DOHH2 (cell line): ENCODE data around the gene TNFSF15.

Experiments used
- EZH2phosphoT487 ChIP-seq: fragments of 200-600 bp; sonication (generic); IDR thresholded peaks from 2 replicates; pipeline ENCODE4 v1.6.1; 2017; ENCODE audit warnings: borderline replicate concordance, mild to moderate bottlenecking, antibody characterized with exemption, low read length, moderate library complexity, mixed read lengths
- TF ChIP-seq, protein P1 (sequence below): fragments of 200-600 bp; sonication (generic); IDR thresholded peaks from one replicate; pipeline ENCODE4 v1.5.1; 2014; ENCODE audit warnings: antibody characterized with exemption, mild to moderate bottlenecking, low read depth, low read length; ENCODE audit not compliant: poor library complexity, severe bottlenecking

- TF ChIP-seq, protein P1, sequence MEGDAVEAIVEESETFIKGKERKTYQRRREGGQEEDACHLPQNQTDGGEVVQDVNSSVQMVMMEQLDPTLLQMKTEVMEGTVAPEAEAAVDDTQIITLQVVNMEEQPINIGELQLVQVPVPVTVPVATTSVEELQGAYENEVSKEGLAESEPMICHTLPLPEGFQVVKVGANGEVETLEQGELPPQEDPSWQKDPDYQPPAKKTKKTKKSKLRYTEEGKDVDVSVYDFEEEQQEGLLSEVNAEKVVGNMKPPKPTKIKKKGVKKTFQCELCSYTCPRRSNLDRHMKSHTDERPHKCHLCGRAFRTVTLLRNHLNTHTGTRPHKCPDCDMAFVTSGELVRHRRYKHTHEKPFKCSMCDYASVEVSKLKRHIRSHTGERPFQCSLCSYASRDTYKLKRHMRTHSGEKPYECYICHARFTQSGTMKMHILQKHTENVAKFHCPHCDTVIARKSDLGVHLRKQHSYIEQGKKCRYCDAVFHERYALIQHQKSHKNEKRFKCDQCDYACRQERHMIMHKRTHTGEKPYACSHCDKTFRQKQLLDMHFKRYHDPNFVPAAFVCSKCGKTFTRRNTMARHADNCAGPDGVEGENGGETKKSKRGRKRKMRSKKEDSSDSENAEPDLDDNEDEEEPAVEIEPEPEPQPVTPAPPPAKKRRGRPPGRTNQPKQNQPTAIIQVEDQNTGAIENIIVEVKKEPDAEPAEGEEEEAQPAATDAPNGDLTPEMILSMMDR: no peak
- no peak for TF ChIP-seq EZH2phosphoT487
These were observed 51.3 kb downstream of the TNFSF15 start for GRCh38 chr9:114754581-114754980.
